Measurements from ENCODE around the gene CXCL1. TPM values are rescaled to one million over a fixed set of nuclear protein-coding genes. Genes with fewer than 3 reads are reported as not detected.
A peak's percentile ranks its signal among the peaks of the same experiment; 100 is the strongest.

The CXCL1 gene
- total RNA-seq, 4 donors from 2014 or later, result 0.84 to 2.7 (median 1.3) TPM; not detected in 1

GRCh38 chr4:73875401-73875800, 6.2 kb downstream of the CXCL1 start:
- Histone ChIP-seq H3K4me1 (no peaks in the 10 kb centered on the region), H3K9me3 (no peaks in the 10 kb centered on the region), H3K36me3 (no peaks in the 10 kb centered on the region), H3K27me3 (peaks cover 0 to 8% of the 10 kb centered on the region in 2 donors), H3K4me3 (no peak overlapping the region), H3K27ac (no peak overlapping the region)
- no peak for DNase-seq (ENCODE audit: low spot score in 2 of 2)
- 93 to 97% methylated on average over 1 of the region's 1 CpG for WGBS, 2 donors
- TF ChIP-seq POLR2A (IDR thresholded peaks at IDR 0.05), result no peak
- no peak for TF ChIP-seq EP300 (IDR thresholded peaks at IDR 0.05)
- no peak for TF ChIP-seq CTCF (IDR thresholded peaks at IDR 0.05)

- no peaks in the 10 kb centered on the region for H3K27me3 ChIP-seq
- H3K9me3 ChIP-seq, result no peaks in the 10 kb centered on the region
- no peak overlapping the region for H3K27ac ChIP-seq
- TF ChIP-seq CTCF (IDR thresholded peaks at IDR 0.05) (no peak), EP300 (IDR thresholded peaks at IDR 0.05) (no peak), POLR2A (IDR thresholded peaks at IDR 0.05) (no peak)
- H3K36me3 ChIP-seq, result no peaks in the 10 kb centered on the region
- WGBS, 2 donors, result 53 to 63% methylated on average over 1 of the region's 1 CpG
- no peak for DNase-seq (ENCODE audit: low spot score in 2 of 2)
- no peaks in the 10 kb centered on the region for H3K4me1 ChIP-seq
- no peak overlapping the region for H3K4me3 ChIP-seq
These were observed 14.1 kb downstream of the CXCL1 start for GRCh38 chr4:73883306-73883705.

GRCh38 chr4:73885574-73886267, 16.5 kb downstream of the CXCL1 start:
- Histone ChIP-seq H3K9me3 (no peaks in the 10 kb centered on the region), H3K4me3 (no peak overlapping the region), H3K27me3 (no peaks in the 10 kb centered on the region), H3K27ac (no peak overlapping the region), H3K4me1 (no peaks in the 10 kb centered on the region), H3K36me3 (no peaks in the 10 kb centered on the region)
- DNase-seq (ENCODE audit: low spot score in 2 of 2), result no peak
- WGBS, 2 donors, result 84 to 87% methylated on average over 4 of the region's 4 CpGs
- TF ChIP-seq CTCF (IDR thresholded peaks at IDR 0.05) (no peak), EP300 (IDR thresholded peaks at IDR 0.05) (no peak), POLR2A (IDR thresholded peaks at IDR 0.05) (no peak)

GRCh38 chr4:73891326-73891725, 22.1 kb downstream of the CXCL1 start:
- TF ChIP-seq POLR2A (IDR thresholded peaks at IDR 0.05) (no peak), CTCF (IDR thresholded peaks at IDR 0.05) (no peak), EP300 (IDR thresholded peaks at IDR 0.05) (no peak)
- WGBS, 2 donors, result 65 to 78% methylated on average over 4 of the region's 4 CpGs

GRCh38 chr4:73891739-73892405, 22.7 kb downstream of the CXCL1 start:
- no peaks in the 10 kb centered on the region for H3K36me3 ChIP-seq
- no peak overlapping the region for H3K4me3 ChIP-seq
- no peaks in the 10 kb centered on the region for H3K9me3 ChIP-seq
- WGBS, 2 donors, result 86 to 100% methylated on average over 1 of the region's 1 CpG
- H3K27ac ChIP-seq, result no peak overlapping the region
- peaks cover 0 to 15% (median 0%) of the 10 kb centered on the region in 4 donors for H3K4me1 ChIP-seq
- DNase-seq (ENCODE audit: low spot score in 2 of 2), result no peak
- TF ChIP-seq POLR2A (IDR thresholded peaks at IDR 0.05), result no peak
- no peak for TF ChIP-seq CTCF (IDR thresholded peaks at IDR 0.05)
- peak in 1 of 2 donors; percentile 8 for TF ChIP-seq EP300 (IDR thresholded peaks at IDR 0.05)
- no peaks in the 10 kb centered on the region for H3K27me3 ChIP-seq

More at GRCh38 chr4:73891326-73891725, 22.1 kb downstream of the CXCL1 start:
- no peak overlapping the region for H3K4me3 ChIP-seq
- H3K36me3 ChIP-seq, result no peaks in the 10 kb centered on the region
- no peaks in the 10 kb centered on the region for H3K27me3 ChIP-seq
- peaks cover 0 to 9% (median 0%) of the 10 kb centered on the region in 4 donors for H3K4me1 ChIP-seq
- H3K9me3 ChIP-seq, result no peaks in the 10 kb centered on the region
- no peak overlapping the region for H3K27ac ChIP-seq
- no peak for DNase-seq (ENCODE audit: low spot score in 2 of 2)

All from tibial nerve (tissue), 4 donors.